GM12865 (cell line): ENCODE results near the gene IVNS1ABP.

ENCODE experiments used
- DNase-seq: peaks from one replicate; pipeline ENCODE4 v3.0.0; 2010; ENCODE audit warnings: low read depth
- H3K4me3 ChIP-seq: 2 replicates; pipeline ENCODE4 v1.5.1; 2011; ENCODE audit warnings: mild to moderate bottlenecking, low read depth, low read length, control low read depth
- TF ChIP-seq, protein P1 (sequence below): IDR thresholded peaks from 2 replicates; pipeline ENCODE4 v1.5.1; 2011; ENCODE audit warnings: low read length, control low read depth, low read depth, inconsistent platforms; ENCODE audit not compliant: insufficient read depth; ENCODE audit errors: missing control alignments

IVNS1ABP gene

DNA sequence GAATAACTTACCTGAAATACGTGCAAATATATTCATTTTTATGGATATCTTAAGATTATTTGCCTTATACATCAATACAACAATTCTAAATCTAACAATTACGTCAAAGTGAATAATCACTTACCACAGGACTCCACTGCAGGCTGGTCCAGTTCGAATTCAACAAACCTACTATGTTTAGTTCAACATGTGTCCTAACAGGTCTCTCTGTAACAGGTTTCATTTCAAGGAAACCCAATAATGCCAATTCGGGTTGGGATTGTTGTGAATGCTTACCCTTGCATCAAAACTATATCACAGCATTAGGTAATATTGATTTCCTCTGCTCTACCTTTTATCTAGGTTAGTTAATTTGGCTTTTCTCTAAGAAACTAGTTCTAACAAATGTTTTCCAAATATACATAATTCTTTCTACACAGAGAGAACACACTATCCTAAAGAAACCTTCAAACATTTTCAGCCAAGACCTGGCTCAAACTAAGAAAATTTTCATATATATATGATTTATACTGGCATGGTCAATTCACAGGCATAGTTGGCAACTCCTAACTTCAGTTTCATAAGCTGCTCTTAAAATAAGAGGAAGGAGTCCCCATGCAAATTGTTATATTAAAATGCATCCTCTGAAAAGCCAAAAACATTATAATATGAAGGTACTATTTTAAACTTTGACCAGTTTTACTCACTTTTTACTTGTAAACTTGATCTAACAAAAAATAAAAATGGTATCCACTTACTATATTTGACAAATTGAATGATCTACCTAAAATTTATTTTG is 4.5 kb downstream of the IVNS1ABP start:
- no peak overlapping the region for H3K4me3 ChIP-seq
- DNase-seq, result no peak
- TF ChIP-seq, protein P1, sequence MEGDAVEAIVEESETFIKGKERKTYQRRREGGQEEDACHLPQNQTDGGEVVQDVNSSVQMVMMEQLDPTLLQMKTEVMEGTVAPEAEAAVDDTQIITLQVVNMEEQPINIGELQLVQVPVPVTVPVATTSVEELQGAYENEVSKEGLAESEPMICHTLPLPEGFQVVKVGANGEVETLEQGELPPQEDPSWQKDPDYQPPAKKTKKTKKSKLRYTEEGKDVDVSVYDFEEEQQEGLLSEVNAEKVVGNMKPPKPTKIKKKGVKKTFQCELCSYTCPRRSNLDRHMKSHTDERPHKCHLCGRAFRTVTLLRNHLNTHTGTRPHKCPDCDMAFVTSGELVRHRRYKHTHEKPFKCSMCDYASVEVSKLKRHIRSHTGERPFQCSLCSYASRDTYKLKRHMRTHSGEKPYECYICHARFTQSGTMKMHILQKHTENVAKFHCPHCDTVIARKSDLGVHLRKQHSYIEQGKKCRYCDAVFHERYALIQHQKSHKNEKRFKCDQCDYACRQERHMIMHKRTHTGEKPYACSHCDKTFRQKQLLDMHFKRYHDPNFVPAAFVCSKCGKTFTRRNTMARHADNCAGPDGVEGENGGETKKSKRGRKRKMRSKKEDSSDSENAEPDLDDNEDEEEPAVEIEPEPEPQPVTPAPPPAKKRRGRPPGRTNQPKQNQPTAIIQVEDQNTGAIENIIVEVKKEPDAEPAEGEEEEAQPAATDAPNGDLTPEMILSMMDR, result no peak

- H3K4me3 ChIP-seq, result no peak overlapping the region
- no peak for DNase-seq
- TF ChIP-seq, protein P1, result no peak
These were observed 5.3 kb downstream of the IVNS1ABP start for GRCh38 chr1:185311589-185312225.

DNA sequence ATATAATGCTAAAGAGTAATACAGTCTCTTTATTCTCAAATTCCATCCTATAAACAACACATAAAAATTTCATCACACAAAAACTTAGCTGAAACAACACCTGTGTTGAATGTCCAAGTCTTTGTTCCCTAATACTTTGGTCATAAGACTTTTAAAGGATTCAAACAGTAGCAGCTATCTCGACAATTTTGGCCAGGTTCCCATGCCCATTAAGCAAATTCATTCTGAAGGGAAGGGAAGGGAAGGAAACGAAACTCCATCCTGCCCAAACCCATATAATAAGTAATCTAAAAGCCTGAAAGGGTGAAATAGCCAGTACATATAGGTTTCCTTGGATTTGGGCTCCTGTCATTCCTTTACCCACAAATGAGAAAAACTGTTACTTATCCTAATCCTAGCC is 7.5 kb downstream of the IVNS1ABP start:
- no peak for DNase-seq
- TF ChIP-seq, protein P1, result no peak
- H3K4me3 ChIP-seq, result no peak overlapping the region

DNA sequence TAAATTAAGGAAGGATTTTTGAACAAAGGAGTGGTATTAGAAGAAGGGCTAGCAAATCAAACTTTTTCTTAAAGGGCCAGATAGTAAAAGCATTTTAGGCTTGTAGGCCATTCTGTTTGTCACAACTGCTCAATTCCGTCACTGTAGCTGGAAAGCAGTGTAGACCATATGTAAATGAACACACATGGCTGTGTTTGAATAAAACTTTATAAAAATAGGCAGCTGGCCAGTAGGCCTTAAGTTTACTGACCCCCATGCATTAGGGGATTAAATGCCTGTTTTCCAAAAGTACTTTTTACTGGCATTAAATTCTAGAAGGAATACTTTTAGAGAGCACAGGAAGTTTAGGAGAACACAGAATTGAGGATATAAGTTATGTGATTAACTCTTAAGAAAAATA is 8.9 kb downstream of the IVNS1ABP start:
- DNase-seq, result no peak
- TF ChIP-seq, protein P1, result no peak
- H3K4me3 ChIP-seq, result no peak overlapping the region

- DNase-seq, result no peak
- TF ChIP-seq, protein P1, result no peak
- H3K4me3 ChIP-seq, result no peak overlapping the region
These were observed 11.6 kb downstream of the IVNS1ABP start for GRCh38 chr1:185305419-185305818.

- TF ChIP-seq, protein P1, result no peak
- no peak overlapping the region for H3K4me3 ChIP-seq
- no peak for DNase-seq
These were observed 16.9 kb downstream of the IVNS1ABP start for GRCh38 chr1:185300152-185300551.

- TF ChIP-seq, protein P1, result no peak
- H3K4me3 ChIP-seq, result no peak overlapping the region
- DNase-seq, result no peak
These were observed 19.1 kb downstream of the IVNS1ABP start for GRCh38 chr1:185297982-185298381.
